OCI-M2 (cell line): ENCODE results near the gene FAM83G.

Experiments used
- DNase-seq: peaks from one replicate; lab custom pipeline; 2025; ENCODE audit not compliant: unreplicated experiment; lab: John Stamatoyannopoulos, UW

Gene FAM83G

GRCh38 chr17:18991531-18992315, 12.8 kb downstream of the FAM83G start:
- DNase-seq = no peak

DNA sequence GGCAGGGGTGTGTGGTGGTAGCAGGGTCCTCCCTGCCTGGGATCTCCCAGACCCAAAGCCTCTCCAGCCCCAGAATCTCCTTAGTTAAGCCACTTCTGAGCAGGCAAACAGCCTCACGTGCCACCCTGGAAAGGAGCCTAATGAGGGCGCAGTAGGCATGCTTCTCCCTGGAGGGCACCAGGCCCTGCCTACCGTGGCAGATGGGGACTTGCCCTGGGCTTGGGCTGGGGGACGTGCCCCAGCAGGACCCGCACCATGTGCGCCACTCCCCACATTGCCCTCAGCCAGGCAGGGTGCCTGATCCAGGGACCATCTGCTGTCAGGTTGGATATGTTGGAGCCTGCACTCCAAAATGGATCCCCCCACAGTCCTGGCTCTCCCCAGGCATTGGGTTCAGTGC, 14.2 kb downstream of the FAM83G start:
- DNase-seq = no peak

GRCh38 chr17:18988546-18989173, 15.9 kb downstream of the FAM83G start:
- DNase-seq = no peak

- DNase-seq = no peak
Observed at GRCh38 chr17:18987862-18988545, 16.6 kb downstream of the FAM83G start.

DNA sequence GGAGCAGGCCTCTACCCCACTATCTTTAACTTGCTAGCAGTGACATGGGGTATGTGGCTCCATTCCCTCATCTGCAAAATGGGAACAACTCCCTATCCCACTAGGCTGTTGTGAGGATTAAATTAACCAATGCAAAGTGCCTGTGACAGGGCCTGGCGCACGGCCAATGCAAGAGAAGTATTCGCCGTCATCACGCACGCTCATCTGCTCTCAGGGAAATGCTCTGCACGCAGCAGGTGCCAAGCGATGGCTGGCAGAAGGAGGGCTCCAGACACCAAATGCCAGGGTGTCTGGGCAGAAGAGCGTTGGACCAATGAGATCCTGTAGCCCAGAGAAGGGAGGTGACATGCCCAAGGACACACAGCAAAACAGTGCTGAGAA, 17.3 kb downstream of the FAM83G start:
- no peak for DNase-seq

DNA sequence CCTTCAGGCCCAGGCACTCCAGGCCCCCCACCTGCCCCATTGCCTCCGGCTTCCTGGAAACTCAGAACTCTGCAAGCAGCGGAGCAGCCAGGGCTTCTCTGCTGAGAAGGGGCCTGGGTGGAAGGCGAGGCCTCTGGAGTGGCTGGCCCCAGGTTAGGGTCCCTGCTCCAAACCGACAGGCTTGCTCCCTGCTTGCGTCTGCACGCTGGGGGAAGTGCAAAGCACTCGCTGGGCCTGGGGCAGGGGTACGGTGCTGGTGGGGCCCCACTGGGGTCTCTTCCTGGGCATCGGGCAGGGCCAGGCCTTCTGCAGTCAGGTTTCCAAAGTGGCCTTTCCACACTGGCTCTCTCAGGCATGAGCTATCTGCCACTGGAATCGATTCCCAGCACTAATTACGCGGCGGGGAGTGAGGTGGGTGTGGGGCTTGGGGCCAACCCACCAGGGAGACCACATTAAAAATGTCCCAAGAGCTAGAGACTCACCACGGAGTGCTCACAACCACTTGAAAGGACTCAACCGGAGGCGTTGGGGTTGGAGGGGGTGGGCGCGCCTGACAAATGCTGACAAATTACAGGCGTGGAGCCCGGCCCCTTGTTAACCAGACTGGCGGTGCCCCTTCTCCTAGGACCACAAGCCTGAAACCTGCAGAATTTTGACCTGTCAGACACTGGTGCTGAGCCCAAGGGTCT, 17.9 kb downstream of the FAM83G start:
- no peak for DNase-seq

GRCh38 chr17:18985475-18985874, 19.1 kb downstream of the FAM83G start:
- DNase-seq = no peak

DNA sequence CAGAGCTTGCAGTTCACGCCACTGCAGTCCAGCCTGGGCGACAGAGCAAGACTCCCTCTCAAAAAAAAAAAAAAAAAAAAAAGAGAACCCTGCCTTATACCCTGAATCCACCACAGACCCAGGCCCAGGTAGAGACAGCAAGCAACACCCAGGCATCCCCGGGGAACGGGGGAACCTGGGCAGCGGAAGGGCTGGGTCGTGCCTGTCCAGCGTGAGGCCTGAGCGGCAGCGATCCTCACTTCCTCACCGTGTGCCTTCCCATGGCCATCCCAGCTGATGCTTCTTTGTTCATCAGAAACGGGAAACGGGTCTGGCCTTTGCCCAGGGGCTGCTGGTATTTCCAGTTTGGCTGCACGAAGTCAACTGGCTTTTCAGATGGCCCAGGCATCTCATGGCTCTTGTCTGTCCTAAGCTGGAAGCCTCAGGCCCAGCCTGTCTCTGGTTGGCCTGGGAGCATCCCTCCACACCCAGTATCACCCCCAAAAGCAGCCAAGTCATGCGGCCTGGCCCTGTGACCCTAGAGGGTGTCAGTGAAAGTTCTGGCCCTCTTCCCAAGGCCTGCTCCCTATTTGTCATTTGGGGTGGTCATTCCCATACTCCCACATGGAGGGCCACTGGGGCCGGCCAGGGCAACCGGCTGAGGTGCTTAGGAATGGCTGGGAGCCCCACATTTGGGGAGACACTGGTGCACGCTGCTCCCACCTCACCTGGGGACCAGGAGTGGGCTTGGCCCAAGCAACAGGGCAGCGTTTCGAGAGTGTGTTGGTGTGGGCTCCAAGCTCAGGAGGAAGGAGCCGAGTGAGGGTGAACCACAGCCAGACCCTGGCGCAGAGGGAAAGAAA, 20.1 kb downstream of the FAM83G start:
- no peak for DNase-seq

- DNase-seq = no peak
Observed at GRCh38 chr17:18981642-18982424, 22.7 kb downstream of the FAM83G start.

DNA sequence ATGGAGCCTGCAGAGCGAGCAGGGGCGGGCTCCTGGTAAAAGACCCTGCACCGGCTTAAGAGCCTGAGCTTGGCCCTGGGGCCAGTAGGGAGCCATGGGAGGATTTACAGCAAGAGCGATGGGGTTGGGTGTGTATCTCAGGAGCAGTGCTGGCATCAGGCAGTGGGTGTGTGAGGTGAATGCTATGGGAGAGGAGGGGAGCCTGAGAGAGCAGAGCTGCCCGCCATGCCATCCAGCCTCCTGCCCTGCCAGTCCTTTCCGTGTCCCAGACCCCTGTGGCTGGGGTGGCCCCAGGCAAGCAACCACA, 23.3 kb downstream of the FAM83G start:
- no peak for DNase-seq

DNA sequence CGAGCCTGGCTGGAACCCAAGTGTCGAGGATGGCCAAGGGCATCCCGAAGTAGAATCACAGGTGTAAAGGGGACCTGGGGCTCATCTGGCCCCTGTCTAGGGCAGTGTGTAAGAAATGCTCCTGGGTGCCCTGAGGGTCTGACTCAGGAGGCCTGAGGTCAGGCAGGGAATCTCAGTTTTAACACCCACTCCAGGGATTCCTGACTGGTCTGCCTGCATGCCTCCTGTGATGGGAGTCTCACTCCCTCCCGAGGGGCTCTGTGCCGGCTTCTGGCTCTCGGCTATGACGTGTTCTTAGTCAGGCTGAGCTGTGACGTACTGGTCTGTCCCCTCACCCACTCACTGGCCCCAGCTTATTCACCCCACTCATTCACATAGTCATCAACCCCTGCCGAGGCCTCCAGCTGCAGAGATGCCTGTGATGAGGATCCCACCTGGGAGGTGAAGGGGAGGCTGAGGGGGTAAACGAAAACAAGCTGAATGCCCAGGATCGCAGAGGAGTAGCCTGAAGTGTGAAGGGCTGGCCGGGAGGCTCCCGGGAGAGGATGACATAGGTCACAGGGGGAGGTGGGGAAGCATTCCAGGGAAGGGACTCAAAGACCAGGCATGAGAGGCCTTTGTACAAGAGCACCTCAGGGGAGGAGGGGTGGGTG, 23.8 kb downstream of the FAM83G start:
- DNase-seq = no peak

- DNase-seq = no peak
Observed at GRCh38 chr17:18978655-18979054, 25.9 kb downstream of the FAM83G start.

GRCh38 chr17:18978050-18978449, 26.5 kb downstream of the FAM83G start:
- DNase-seq = no peak

- no peak for DNase-seq
Observed at GRCh38 chr17:18977646-18978045, 26.9 kb downstream of the FAM83G start.

DNA sequence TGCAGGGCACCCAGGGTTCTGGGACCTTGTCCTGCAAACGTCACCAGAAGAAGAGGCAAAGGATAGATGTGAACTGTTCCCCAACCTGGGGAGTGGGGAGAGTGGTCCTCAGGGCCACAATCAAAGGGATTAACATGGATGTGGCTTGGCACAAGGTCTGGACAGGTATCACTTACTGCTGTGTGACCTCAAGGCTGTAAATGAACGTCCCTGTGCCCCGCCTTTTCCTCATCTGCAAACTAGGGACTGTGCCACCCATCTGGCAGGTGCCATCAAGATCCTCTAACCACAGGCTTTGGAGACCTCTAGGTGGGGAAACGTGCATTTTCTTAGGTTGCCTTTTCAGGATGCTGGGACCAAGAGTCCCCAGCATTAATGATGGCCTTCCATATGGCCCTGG, 27.5 kb downstream of the FAM83G start:
- DNase-seq = no peak

- DNase-seq = no peak
Observed at GRCh38 chr17:18976201-18976600, 28.4 kb downstream of the FAM83G start.

DNA sequence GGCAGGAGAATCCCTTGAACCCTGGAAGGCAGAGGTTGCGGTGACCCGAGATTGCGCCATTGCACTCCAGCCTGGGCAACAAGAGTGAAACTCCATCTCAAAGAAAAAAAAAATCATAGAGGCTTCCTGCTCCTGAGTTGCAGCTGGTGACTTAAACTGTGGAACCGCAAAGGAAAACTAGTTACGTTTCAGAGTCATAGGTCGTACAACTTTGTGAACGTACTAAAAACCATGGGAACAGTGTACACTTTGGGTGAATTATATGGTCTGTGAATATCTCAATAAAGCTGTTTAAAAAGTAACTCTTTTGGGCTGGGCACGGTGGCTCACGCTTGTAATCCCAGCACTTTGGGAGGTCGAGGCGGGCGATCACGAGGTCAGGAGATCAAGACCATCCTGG, 29.0 kb downstream of the FAM83G start:
- DNase-seq = no peak

GRCh38 chr17:18974407-18975149, 30.0 kb downstream of the FAM83G start:
- DNase-seq = no peak

- DNase-seq = no peak
Observed at GRCh38 chr17:18971801-18972200, 32.8 kb downstream of the FAM83G start.
